ENCODE results near the gene OBSCN.

- no peak for TF ChIP-seq EZH2phosphoT487 (IDR thresholded peaks at IDR 0.05; ENCODE audit: insufficient read depth, low read depth)
- TF ChIP-seq EZH2 (IDR thresholded peaks at IDR 0.05; ENCODE audit: insufficient read depth, poor library complexity, severe bottlenecking), result no peak
Measured at GRCh38 chr1:228416217-228416933, 208.5 kb downstream of the OBSCN start, which contains the start of gene TRIM17.
